Stomach (tissue), 9 donors: ENCODE measurements around the gene NPHP4. TPM values are rescaled to one million over a fixed set of nuclear protein-coding genes. Genes with fewer than 3 reads are reported as not detected.

Experiments used
- DNase-seq, 2 donors: peaks; one replicate each; pipeline versions ENCODE4 v3.0.0 to v3.0.0-alpha.2; 2013 to 2019
- H3K27ac ChIP-seq, 5 donors: fragments of 200-600 bp in 4 of 5; sonication (generic) in 4 of 5; one replicate each; pipeline ENCODE4 v1.5.1; 2013 to 2019; ENCODE audit warnings: mild to moderate bottlenecking in 1 of 5, moderate library complexity in 1 of 5
- H3K27me3 ChIP-seq, 3 donors: fragments of 200-600 bp; sonication (generic); one replicate each; pipeline ENCODE4 v1.5.1; 2017 to 2019; ENCODE audit warnings: mixed run types in 1 of 3
- H3K36me3 ChIP-seq, 4 donors: fragments of 200-600 bp; sonication (generic); 1 replicate in 3 of 4; 2 replicates in 1 of 4; pipeline ENCODE4 v1.5.1; 2016 to 2019
- H3K4me1 ChIP-seq, 4 donors: fragments of 200-600 bp; sonication (generic); one replicate each; pipeline ENCODE4 v1.5.1; 2016 to 2019
- H3K4me3 ChIP-seq, 4 donors: fragments of 200-600 bp; sonication (generic) in 3 of 4; one replicate each; pipeline ENCODE4 v1.5.1; 2016 to 2019; ENCODE audit warnings: mild to moderate bottlenecking in 1 of 4
- H3K9me3 ChIP-seq, 4 donors: fragments of 200-600 bp; sonication (generic); one replicate each; pipeline ENCODE4 v1.5.1; 2016 to 2019
- EP300 ChIP-seq: sonication (generic); formaldehyde crosslinking; IDR thresholded peaks from one replicate; pipeline ENCODE4 v1.6.1; 2017; ENCODE audit warnings: antibody characterized with exemption
- POLR2A ChIP-seq, 4 donors: fragments of 450-650 bp; IDR thresholded peaks; one replicate each; pipeline ENCODE4 v1.6.1; 2016; ENCODE audit warnings: antibody characterized with exemption in 4 of 4, control low read depth in 2 of 4, mild to moderate bottlenecking in 1 of 4, moderate library complexity in 1 of 4
- POLR2AphosphoS5 ChIP-seq, 3 donors: sonication (generic); formaldehyde crosslinking; IDR thresholded peaks; one replicate each; pipeline ENCODE4 v1.6.1; 2016; ENCODE audit warnings: antibody characterized with exemption in 3 of 3
- WGBS, 5 donors: extraction: QIAGEN DNeasy Blood & Tissue Kit in 3 of 5; methylation state at CpG; one replicate each; pipeline versions ENCODE4 v1.1.5 to v1.1.7; 2013 to 2018; 5-methylcytosine and 5-hydroxymethylcytosine counted together
- intact Hi-C: fragments of 100-400 bp; cut with DNase I; formaldehyde crosslinking; loops from one replicate; pipeline ENCODE4 v1.15.1; 2023; ENCODE audit warnings: low total_unique reads
- polyA plus RNA-seq, 3 donors: library from polyadenylated mRNA; stranded (reverse); fragments of 200-250 nt; gene quantifications; one replicate each; pipeline ENCODE4 v1.2.3, GENCODE V29; 2013
- total RNA-seq, 5 donors: library from RNA; depleted of rRNA; stranded (reverse); fragments of >200 nt; gene quantifications; one replicate each; pipeline versions ENCODE4 v1.1.0 to v1.2.3, GENCODE V29; 2014 to 2016
- TF ChIP-seq, protein P1 (sequence below), 7 experiments: fragments of 450-650 bp in 4 of 7; fragments of 200-600 bp in 3 of 7; sonication (generic) in 3 of 7; IDR thresholded peaks; one replicate each; pipeline ENCODE4 v1.5.1; 2016 to 2019; ENCODE audit warnings: antibody characterized with exemption in 7 of 7, control low read depth in 2 of 7, mild to moderate bottlenecking in 1 of 7
- donor health status: healthy with polysubstance abuse.
- donor health status: Bipolar disorder and iron deficiency.
- donor health status: healthy.

The NPHP4 gene
- total and polyA plus RNA-seq, 8 donors = 1.9 to 29.7 (median 7.3) TPM

GRCh38 chr1:5818755-5819154 is 173.5 kb downstream of the NPHP4 start:
- Histone ChIP-seq H3K27ac (no peak overlapping the region), H3K4me1 (no peaks in the 10 kb centered on the region), H3K9me3 (no peaks in the 10 kb centered on the region), H3K36me3 (no peaks in the 10 kb centered on the region), H3K4me3 (no peak overlapping the region), H3K27me3 (peaks cover 0 to 45% (median 9%) of the 10 kb centered on the region in 3 donors)
- TF ChIP-seq POLR2A (IDR thresholded peaks at IDR 0.05) (no peak), EP300 (no peak), POLR2AphosphoS5 (IDR thresholded peaks at IDR 0.05) (no peak)
- TF ChIP-seq, protein P1, sequence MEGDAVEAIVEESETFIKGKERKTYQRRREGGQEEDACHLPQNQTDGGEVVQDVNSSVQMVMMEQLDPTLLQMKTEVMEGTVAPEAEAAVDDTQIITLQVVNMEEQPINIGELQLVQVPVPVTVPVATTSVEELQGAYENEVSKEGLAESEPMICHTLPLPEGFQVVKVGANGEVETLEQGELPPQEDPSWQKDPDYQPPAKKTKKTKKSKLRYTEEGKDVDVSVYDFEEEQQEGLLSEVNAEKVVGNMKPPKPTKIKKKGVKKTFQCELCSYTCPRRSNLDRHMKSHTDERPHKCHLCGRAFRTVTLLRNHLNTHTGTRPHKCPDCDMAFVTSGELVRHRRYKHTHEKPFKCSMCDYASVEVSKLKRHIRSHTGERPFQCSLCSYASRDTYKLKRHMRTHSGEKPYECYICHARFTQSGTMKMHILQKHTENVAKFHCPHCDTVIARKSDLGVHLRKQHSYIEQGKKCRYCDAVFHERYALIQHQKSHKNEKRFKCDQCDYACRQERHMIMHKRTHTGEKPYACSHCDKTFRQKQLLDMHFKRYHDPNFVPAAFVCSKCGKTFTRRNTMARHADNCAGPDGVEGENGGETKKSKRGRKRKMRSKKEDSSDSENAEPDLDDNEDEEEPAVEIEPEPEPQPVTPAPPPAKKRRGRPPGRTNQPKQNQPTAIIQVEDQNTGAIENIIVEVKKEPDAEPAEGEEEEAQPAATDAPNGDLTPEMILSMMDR (IDR thresholded peaks at IDR 0.05) = no peak
- intact Hi-C loops = no loop called here
- no peak for DNase-seq
- WGBS, 5 donors = 71 to 79% (median 77%) methylated on average over 14 of the region's 14 CpGs

GRCh38 chr1:5815716-5816115 is 176.5 kb downstream of the NPHP4 start:
- intact Hi-C loops = no loop called here
- Histone ChIP-seq H3K4me3 (no peak overlapping the region), H3K36me3 (no peaks in the 10 kb centered on the region), H3K4me1 (no peaks in the 10 kb centered on the region), H3K27me3 (peaks cover 0 to 44% (median 9%) of the 10 kb centered on the region in 3 donors), H3K9me3 (no peaks in the 10 kb centered on the region), H3K27ac (no peak overlapping the region)
- TF ChIP-seq EP300 (no peak), POLR2A (IDR thresholded peaks at IDR 0.05) (no peak), POLR2AphosphoS5 (IDR thresholded peaks at IDR 0.05) (no peak)
- TF ChIP-seq, protein P1 (IDR thresholded peaks at IDR 0.05) = no peak
- WGBS, 5 donors = 85 to 96% (median 93%) methylated on average over 4 of the region's 4 CpGs
- DNase-seq = no peak

- intact Hi-C loops = no loop called here
- 44 to 71% (median 61%) methylated on average over 2 of the region's 2 CpGs for WGBS, 5 donors
- Histone ChIP-seq H3K4me3 (no peak overlapping the region), H3K27me3 (peaks cover 0 to 42% (median 9%) of the 10 kb centered on the region in 3 donors), H3K27ac (no peak overlapping the region), H3K36me3 (no peaks in the 10 kb centered on the region), H3K4me1 (no peaks in the 10 kb centered on the region), H3K9me3 (no peaks in the 10 kb centered on the region)
- TF ChIP-seq POLR2A (IDR thresholded peaks at IDR 0.05) (no peak), EP300 (no peak), POLR2AphosphoS5 (IDR thresholded peaks at IDR 0.05) (no peak)
- TF ChIP-seq, protein P1 (IDR thresholded peaks at IDR 0.05) = no peak
- DNase-seq = no peak
Measured at GRCh38 chr1:5815211-5815610, 177.0 kb downstream of the NPHP4 start.

- Histone ChIP-seq H3K9me3 (no peaks in the 10 kb centered on the region), H3K27ac (no peak overlapping the region), H3K4me3 (no peak overlapping the region), H3K4me1 (no peaks in the 10 kb centered on the region), H3K36me3 (no peaks in the 10 kb centered on the region), H3K27me3 (peaks cover 0 to 34% (median 9%) of the 10 kb centered on the region in 3 donors)
- TF ChIP-seq, protein P1 (IDR thresholded peaks at IDR 0.05) = no peak
- TF ChIP-seq EP300 (no peak), POLR2A (IDR thresholded peaks at IDR 0.05) (no peak), POLR2AphosphoS5 (IDR thresholded peaks at IDR 0.05) (no peak)
- 65 to 75% (median 71%) methylated on average over 23 to 25 of the region's 25 CpGs for WGBS, 5 donors
- intact Hi-C loops = no loop called here
- DNase-seq = no peak
Measured at GRCh38 chr1:5814046-5814619, 178.1 kb downstream of the NPHP4 start.
